Activated T-helper 2 cell treated with anti-CD3 and anti-CD28 coated beads, Interferon-gamma antibody, Interleukin-2, Interleukin-4, amounts not matched to agents 10 μg/mL and 5 μg/mL and 100 μg/mL, durations not matched to agents 14 hours and 24 hours and 36 hours (primary cell): ENCODE results near the gene PDE4D. TPM values are rescaled to one million over a fixed set of nuclear protein-coding genes. Genes with fewer than 3 reads are reported as not detected.
"Not testable (repeated sequence)": the region's sequence is repeated elsewhere in the genome, so short reads cannot be mapped to it uniquely, and the experiment has no call there.

ENCODE experiments used
- DNase-seq: peaks from one replicate; pipeline ENCODE4 v3.0.0; 2021; ENCODE audit warnings: low spot score
- H3K27ac Mint-ChIP-seq: one replicate; pipeline ENCODE4 v1.8.0; 2021; ENCODE audit warnings: mixed read lengths
- H3K27me3 Mint-ChIP-seq: one replicate; pipeline ENCODE4 v1.8.0; 2021; ENCODE audit warnings: low read depth, mixed read lengths
- H3K36me3 Mint-ChIP-seq: one replicate; pipeline ENCODE4 v1.8.0; 2021; ENCODE audit warnings: low read depth, mixed read lengths
- H3K4me1 Mint-ChIP-seq: one replicate; pipeline ENCODE4 v1.8.0; 2021; ENCODE audit warnings: low read depth, mixed read lengths
- H3K4me3 Mint-ChIP-seq: one replicate; pipeline ENCODE4 v1.8.0; 2021; ENCODE audit warnings: low read depth, mild to moderate bottlenecking, moderate library complexity, mixed read lengths
- H3K9me3 Mint-ChIP-seq: one replicate; pipeline ENCODE4 v1.8.0; 2021; ENCODE audit warnings: mixed read lengths
- intact Hi-C: fragments of 100-400 bp; cut with micrococcal nuclease; formaldehyde crosslinking; loops from one replicate; pipeline ENCODE4 v1.15.1; 2023
- total RNA-seq: library from RNA; stranded (reverse); gene quantifications from 2 replicates; pipeline ENCODE4 v1.2.3, GENCODE V29; 2022

PDE4D gene
- total RNA-seq, 1 donor from 2014 or later, result 102 TPM

GRCh38 chr5:59065554-59065953 is 828.0 kb downstream of the PDE4D start:
- Mint-ChIP-seq H3K4me1 (peaks cover 8% of the 10 kb centered on the region), H3K36me3 (no peaks in the 10 kb centered on the region), H3K27ac (no peak overlapping the region), H3K27me3 (peaks cover 2% of the 10 kb centered on the region), H3K4me3 (no peak overlapping the region), H3K9me3 (peaks cover 5% of the 10 kb centered on the region)
- intact Hi-C loops, result no loop called here
- DNase-seq, result no peak

DNA sequence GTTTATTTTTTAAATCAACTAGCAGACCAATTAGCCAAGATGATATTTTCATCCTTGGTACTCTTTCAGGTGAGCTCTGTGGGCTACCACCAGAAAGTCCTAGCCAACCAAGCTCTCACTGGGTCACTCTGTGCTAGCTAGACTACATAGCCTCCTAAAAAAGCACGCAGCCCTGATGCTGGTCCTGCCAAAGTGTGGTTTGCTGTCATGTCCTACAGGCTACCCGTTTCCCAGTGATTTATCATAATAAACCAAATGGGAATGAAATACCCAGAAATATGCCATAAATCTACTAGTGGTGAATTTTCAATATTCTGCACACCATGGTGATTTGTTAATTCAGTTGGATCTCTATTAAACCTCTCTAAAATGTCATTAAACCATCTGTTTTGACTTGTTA is 829.2 kb downstream of the PDE4D start:
- intact Hi-C loops, result no loop called here
- Mint-ChIP-seq H3K27ac (no peak overlapping the region), H3K4me1 (peaks cover 9% of the 10 kb centered on the region), H3K9me3 (peaks cover 5% of the 10 kb centered on the region), H3K27me3 (peaks cover 5% of the 10 kb centered on the region), H3K4me3 (no peak overlapping the region), H3K36me3 (no peaks in the 10 kb centered on the region)
- no peak for DNase-seq

- Mint-ChIP-seq H3K27ac (no peak overlapping the region), H3K4me3 (no peak overlapping the region), H3K27me3 (peaks cover 7% of the 10 kb centered on the region), H3K4me1 (peaks cover 11% of the 10 kb centered on the region), H3K36me3 (no peaks in the 10 kb centered on the region), H3K9me3 (peaks cover 5% of the 10 kb centered on the region)
- no peak for DNase-seq
- intact Hi-C loops, result no loop called here
These were observed 830.4 kb downstream of the PDE4D start for GRCh38 chr5:59062986-59063683.

- Mint-ChIP-seq H3K4me1 (peaks cover 11% of the 10 kb centered on the region), H3K27ac (no peak overlapping the region), H3K36me3 (no peaks in the 10 kb centered on the region), H3K27me3 (peaks cover 5% of the 10 kb centered on the region), H3K4me3 (no peak overlapping the region), H3K9me3 (peaks cover 5% of the 10 kb centered on the region)
- DNase-seq, result no peak
- intact Hi-C loops, result no loop called here
These were observed 832.1 kb downstream of the PDE4D start for GRCh38 chr5:59061377-59061776.

- no peak for DNase-seq
- Mint-ChIP-seq H3K27me3 (peaks cover 10% of the 10 kb centered on the region), H3K27ac (no peak overlapping the region), H3K4me1 (peaks cover 6% of the 10 kb centered on the region), H3K9me3 (no peaks in the 10 kb centered on the region), H3K36me3 (no peaks in the 10 kb centered on the region), H3K4me3 (no peak overlapping the region)
- intact Hi-C loops, result no loop called here
These were observed 834.4 kb downstream of the PDE4D start for GRCh38 chr5:59058969-59059687.

DNA sequence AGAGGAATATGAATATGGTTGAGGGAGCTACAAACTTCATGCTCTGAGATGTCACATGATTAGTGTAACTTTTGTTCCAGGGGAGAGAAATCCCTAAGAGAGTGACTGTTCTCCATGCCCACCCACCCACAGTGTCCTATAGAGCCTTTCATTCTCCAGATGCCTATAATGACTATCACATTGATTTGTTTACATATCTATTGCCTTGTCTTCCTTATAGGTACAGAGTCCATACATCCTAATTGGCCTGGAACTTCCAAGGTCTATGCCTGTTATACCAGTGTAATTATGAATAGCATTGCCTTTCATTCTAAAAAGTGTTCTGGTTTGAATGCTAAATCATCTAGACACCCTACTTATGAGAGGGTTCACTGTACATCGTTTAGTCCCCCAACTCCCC is 835.3 kb downstream of the PDE4D start:
- Mint-ChIP-seq H3K4me1 (peaks cover 3% of the 10 kb centered on the region), H3K9me3 (no peaks in the 10 kb centered on the region), H3K36me3 (no peaks in the 10 kb centered on the region), H3K27me3 (peaks cover 10% of the 10 kb centered on the region), H3K4me3 (no peak overlapping the region), H3K27ac (no peak overlapping the region)
- intact Hi-C loops, result no loop called here
- DNase-seq, result no peak

- H3K27me3 Mint-ChIP-seq, H3K27ac Mint-ChIP-seq, H3K4me1 Mint-ChIP-seq, DNase-seq, H3K9me3 Mint-ChIP-seq, H3K36me3 Mint-ChIP-seq, H3K4me3 Mint-ChIP-seq, intact Hi-C loops: not testable (repeated sequence)
These were observed 836.9 kb downstream of the PDE4D start for GRCh38 chr5:59056599-59056998.

- H3K9me3 Mint-ChIP-seq, result no peaks in the 10 kb centered on the region
- intact Hi-C loops, result no loop called here
- peaks cover 3% of the 10 kb centered on the region for H3K4me1 Mint-ChIP-seq
- no peaks in the 10 kb centered on the region for H3K36me3 Mint-ChIP-seq
- H3K27me3 Mint-ChIP-seq, result peaks cover 10% of the 10 kb centered on the region
- H3K4me3 Mint-ChIP-seq, result no peak overlapping the region
- H3K27ac Mint-ChIP-seq, result no peak overlapping the region
- no peak for DNase-seq
These were observed 837.6 kb downstream of the PDE4D start for GRCh38 chr5:59055745-59056448.

DNA sequence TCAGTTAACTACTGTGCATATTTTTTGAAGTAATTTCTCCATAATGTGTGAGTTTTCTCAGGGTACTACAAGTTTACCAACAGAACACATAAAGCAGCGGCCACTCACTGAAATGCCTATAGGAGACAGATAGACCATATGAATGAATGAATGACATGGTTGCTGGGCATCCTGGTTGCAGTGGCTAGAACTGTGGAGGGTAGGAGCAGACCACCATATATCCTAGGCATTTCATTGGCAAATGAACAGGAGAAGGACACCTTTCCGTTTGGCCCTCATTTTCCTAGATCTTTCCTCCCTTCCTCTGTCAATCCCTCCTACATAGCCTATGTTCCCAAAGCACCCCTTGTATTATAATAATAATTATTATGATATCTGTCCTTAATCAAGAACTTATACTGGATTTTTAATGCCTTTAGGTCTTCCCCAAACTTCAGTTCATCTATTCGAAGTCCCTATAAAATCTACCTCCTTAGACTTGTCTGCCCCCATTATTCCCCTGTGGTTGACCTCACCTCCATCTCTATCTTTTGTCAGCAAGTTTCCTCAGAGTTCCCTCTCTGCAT is 838.5 kb downstream of the PDE4D start:
- H3K27me3 Mint-ChIP-seq, result peaks cover 8% of the 10 kb centered on the region
- peaks cover 3% of the 10 kb centered on the region for H3K4me1 Mint-ChIP-seq
- no peaks in the 10 kb centered on the region for H3K36me3 Mint-ChIP-seq
- no peaks in the 10 kb centered on the region for H3K9me3 Mint-ChIP-seq
- no peak overlapping the region for H3K27ac Mint-ChIP-seq
- intact Hi-C loops, result no loop called here
- no peak overlapping the region for H3K4me3 Mint-ChIP-seq
- DNase-seq, result no peak

- H3K36me3 Mint-ChIP-seq, result no peaks in the 10 kb centered on the region
- no peak overlapping the region for H3K27ac Mint-ChIP-seq
- no peaks in the 10 kb centered on the region for H3K9me3 Mint-ChIP-seq
- no peak overlapping the region for H3K4me3 Mint-ChIP-seq
- no peak for DNase-seq
- intact Hi-C loops, result no loop called here
- H3K4me1 Mint-ChIP-seq, result peaks cover 9% of the 10 kb centered on the region
- peaks cover 7% of the 10 kb centered on the region for H3K27me3 Mint-ChIP-seq
These were observed 841.6 kb downstream of the PDE4D start for GRCh38 chr5:59051951-59052350.

GRCh38 chr5:59049095-59049494 is 844.4 kb downstream of the PDE4D start:
- Mint-ChIP-seq H3K9me3 (no peaks in the 10 kb centered on the region), H3K36me3 (peaks cover 3% of the 10 kb centered on the region), H3K4me3 (no peak overlapping the region), H3K27me3 (peaks cover 2% of the 10 kb centered on the region), H3K4me1 (peaks cover 16% of the 10 kb centered on the region), H3K27ac (no peak overlapping the region)
- intact Hi-C loops, result no loop called here
- no peak for DNase-seq

GRCh38 chr5:59042201-59043055 is 851.1 kb downstream of the PDE4D start:
- Mint-ChIP-seq H3K9me3 (no peaks in the 10 kb centered on the region), H3K27me3 (no peaks in the 10 kb centered on the region), H3K27ac (peak overlapping the region; percentile 87), H3K36me3 (peaks cover 15% of the 10 kb centered on the region), H3K4me3 (peak overlapping the region; percentile 59), H3K4me1 (peaks cover 37% of the 10 kb centered on the region)
- DNase-seq, result no peak
- intact Hi-C loops, result no loop called here
